Smooth muscle cell (in vitro differentiated cells): ENCODE results near the gene SLC4A7. TPM values are rescaled to one million over a fixed set of nuclear protein-coding genes. Genes with fewer than 3 reads are reported as not detected.

ENCODE experiments used
- DNase-seq: peaks from one replicate; lab custom pipeline; 2025; ENCODE audit not compliant: unreplicated experiment; lab: John Stamatoyannopoulos, UW
- H2AFZ ChIP-seq: fragments of 200-600 bp; sonication (generic); 2 replicates; pipeline ENCODE4 v1.6.0; 2016; ENCODE audit warnings: antibody characterized with exemption, low read depth, mild to moderate bottlenecking
- H3F3A ChIP-seq: fragments of 200-600 bp; sonication (generic); 2 replicates; pipeline ENCODE4 v1.6.0; 2017; ENCODE audit warnings: antibody characterized with exemption, low read depth
- H3K27ac ChIP-seq: fragments of 200-600 bp; sonication (generic); 2 replicates; pipeline ENCODE4 v1.5.1; 2016; ENCODE audit warnings: low read depth, mild to moderate bottlenecking
- H3K27me3 ChIP-seq: fragments of 200-600 bp; sonication (generic); 2 replicates; pipeline ENCODE4 v1.6.1; 2016; ENCODE audit warnings: low read depth, mild to moderate bottlenecking
- H3K36me3 ChIP-seq: fragments of 200-600 bp; sonication (generic); 2 replicates; pipeline ENCODE4 v1.5.1; 2016; ENCODE audit warnings: low read depth
- H3K4me1 ChIP-seq: fragments of 200-600 bp; sonication (generic); 2 replicates; pipeline ENCODE4 v1.5.1; 2016; ENCODE audit warnings: low read depth
- H3K4me2 ChIP-seq: fragments of 200-600 bp; sonication (generic); 2 replicates; pipeline ENCODE4 v1.6.0; 2016; ENCODE audit warnings: mild to moderate bottlenecking
- H3K4me3 ChIP-seq: fragments of 200-600 bp; sonication (generic); 2 replicates; pipeline ENCODE4 v1.5.1; 2016; ENCODE audit warnings: mild to moderate bottlenecking
- H3K79me2 ChIP-seq: fragments of 200-600 bp; sonication (generic); 2 replicates; pipeline ENCODE4 v1.6.0; 2016; ENCODE audit warnings: low read depth, mild to moderate bottlenecking
- H3K9ac ChIP-seq: fragments of 200-600 bp; sonication (generic); 2 replicates; pipeline ENCODE4 v1.6.0; 2016; ENCODE audit warnings: low read depth
- H3K9me3 ChIP-seq: fragments of 200-600 bp; sonication (generic); replicated peaks from 2 replicates; pipeline ENCODE4 v1.5.1; 2016; ENCODE audit warnings: low read depth
- H4K20me1 ChIP-seq: fragments of 200-600 bp; sonication (generic); 2 replicates; pipeline ENCODE4 v1.6.0; 2016; ENCODE audit warnings: low read depth
- CTCF ChIP-seq: fragments of 200-600 bp; sonication (generic); IDR thresholded peaks from 2 replicates; pipeline ENCODE4 v1.5.1; 2017; ENCODE audit warnings: borderline replicate concordance, mild to moderate bottlenecking, antibody characterized with exemption; ENCODE audit not compliant: insufficient read depth, poor library complexity, severe bottlenecking
- WGBS: methylation state at CpG from one replicate; pipeline ENCODE4 v1.1.7; 2016; ENCODE audit warnings: low lambda C conversion rate; 5-methylcytosine and 5-hydroxymethylcytosine counted together
- polyA plus RNA-seq: library from polyadenylated mRNA; unstranded; fragments of >200 nt; fragmentation: Nextera tagmentation; extraction: Ambion mirVana; gene quantifications from 2 replicates; pipeline ENCODE4 v1.2.1, GENCODE V29; 2016
- total RNA-seq: library from RNA; depleted of rRNA; stranded (reverse); fragments of >200 nt; gene quantifications from 2 replicates; pipeline ENCODE4 v1.2.3, GENCODE V29; 2014

SLC4A7 gene
- total and polyA plus RNA-seq, 2 experiments from 2014 or later, result 13.1 to 62.8 TPM

GRCh38 chr3:27479806-27480543 is 4.2 kb downstream of the SLC4A7 start:
- Histone ChIP-seq H4K20me1 (peaks cover 83% of the 10 kb centered on the region), H3K4me2 (no peak overlapping the region), H2AFZ (no peak overlapping the region), H3F3A (no peaks in the 10 kb centered on the region), H3K27me3 (no peaks in the 10 kb centered on the region), H3K9me3 (no peaks in the 10 kb centered on the region), H3K4me1 (peaks cover 5% of the 10 kb centered on the region), H3K79me2 (peaks cover 80% of the 10 kb centered on the region), H3K36me3 (no peaks in the 10 kb centered on the region), H3K4me3 (no peak overlapping the region), H3K27ac (no peak overlapping the region), H3K9ac (no peak overlapping the region)
- TF ChIP-seq CTCF, result no peak
- WGBS, result 91% methylated on average over 2 of the region's 2 CpGs
- no peak for DNase-seq

GRCh38 chr3:27471923-27472550 is 12.1 kb downstream of the SLC4A7 start:
- WGBS, result 89% methylated on average over 6 of the region's 6 CpGs
- DNase-seq, result no peak
- H3K27me3 ChIP-seq, result no peaks in the 10 kb centered on the region
- H3K36me3 ChIP-seq, result no peaks in the 10 kb centered on the region
- H3F3A ChIP-seq, result peaks cover 3% of the 10 kb centered on the region
- H3K4me2 ChIP-seq, result no peak overlapping the region
- no peak overlapping the region for H3K9ac ChIP-seq
- H3K9me3 ChIP-seq, result no peaks in the 10 kb centered on the region
- no peak overlapping the region for H3K4me3 ChIP-seq
- no peak overlapping the region for H3K27ac ChIP-seq
- H2AFZ ChIP-seq, result no peak overlapping the region
- no peak for TF ChIP-seq CTCF
- H3K4me1 ChIP-seq, result no peaks in the 10 kb centered on the region
- peaks cover 99% of the 10 kb centered on the region for H4K20me1 ChIP-seq
- peaks cover 95% of the 10 kb centered on the region for H3K79me2 ChIP-seq

GRCh38 chr3:27468283-27468886 is 15.8 kb downstream of the SLC4A7 start:
- H3K36me3 ChIP-seq, result no peaks in the 10 kb centered on the region
- 98% methylated on average over 5 of the region's 5 CpGs for WGBS
- no peaks in the 10 kb centered on the region for H3K4me1 ChIP-seq

More at GRCh38 chr3:27468283-27468886, 15.8 kb downstream of the SLC4A7 start:
- H4K20me1 ChIP-seq, result peaks cover 77% of the 10 kb centered on the region
- TF ChIP-seq CTCF, result no peak
- peaks cover 95% of the 10 kb centered on the region for H3K79me2 ChIP-seq
- H3K4me3 ChIP-seq, result no peak overlapping the region
- no peaks in the 10 kb centered on the region for H3K9me3 ChIP-seq
- no peaks in the 10 kb centered on the region for H3K27me3 ChIP-seq
- H2AFZ ChIP-seq, result no peak overlapping the region
- H3K9ac ChIP-seq, result no peak overlapping the region
- no peak for DNase-seq
- peaks cover 3% of the 10 kb centered on the region for H3F3A ChIP-seq
- H3K4me2 ChIP-seq, result no peak overlapping the region
- H3K27ac ChIP-seq, result no peak overlapping the region
